Stimulated activated CD8-positive, alpha-beta memory T cell treated with anti-CD3 and anti-CD28 coated beads, Interleukin-4, amount 100 ng/mL, for 48 hours (primary cell): ENCODE measurements around the gene MTERF1.
"Not testable (repeated sequence)": the region's sequence is repeated elsewhere in the genome, so short reads cannot be mapped to it uniquely, and the experiment has no call there.

ENCODE experiments used
- DNase-seq: peaks from one replicate; pipeline ENCODE4 v3.0.0-alpha.2; 2020

The MTERF1 gene

GRCh38 chr7:91883676-91884362, 3.3 kb upstream of the MTERF1 start:
- DNase-seq = no peak

- DNase-seq = no peak
Measured at GRCh38 chr7:91880016-91880412, 488 bp downstream of the MTERF1 start.

- DNase-seq = no peak
Measured at GRCh38 chr7:91876391-91877133, 3.9 kb downstream of the MTERF1 start.

DNA sequence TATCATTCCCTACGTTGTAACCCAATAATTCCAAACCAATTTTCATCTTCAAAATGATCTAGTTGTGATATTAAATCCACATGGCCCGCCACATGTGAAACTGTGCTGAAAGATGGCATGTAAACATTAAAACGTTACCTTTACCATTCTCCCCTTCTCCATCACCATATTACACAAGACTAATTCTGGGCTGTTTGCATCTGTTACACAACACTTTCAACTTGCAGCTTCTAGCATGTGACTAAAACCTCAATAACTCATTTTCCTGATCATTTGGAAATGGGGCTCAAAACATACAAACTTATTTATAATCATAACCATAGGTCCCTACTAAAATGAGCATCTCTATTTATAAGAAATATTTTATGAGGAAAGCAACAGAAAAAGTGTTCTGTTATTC, 4.7 kb downstream of the MTERF1 start:
- DNase-seq = no peak

- no peak for DNase-seq
Measured at GRCh38 chr7:91872928-91873327, 7.6 kb downstream of the MTERF1 start.

DNA sequence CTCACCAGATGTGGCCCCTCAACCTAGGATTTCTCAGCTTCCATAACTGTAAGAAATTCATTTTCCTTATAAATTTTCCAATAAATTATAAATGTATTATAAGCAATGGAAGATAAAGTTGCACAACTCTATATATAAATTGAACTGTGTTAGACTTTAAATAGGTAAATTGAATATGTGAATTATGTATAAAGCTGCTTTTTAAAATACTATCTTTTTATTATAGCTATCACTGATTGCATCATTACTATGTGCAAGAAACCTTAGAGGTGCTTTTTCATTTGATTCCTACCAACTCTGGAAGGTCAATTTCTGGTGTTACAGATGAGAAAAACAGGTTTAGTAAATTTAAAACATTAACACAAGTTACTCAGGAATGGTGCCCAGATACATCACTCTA, 8.4 kb downstream of the MTERF1 start:
- no peak for DNase-seq

DNA sequence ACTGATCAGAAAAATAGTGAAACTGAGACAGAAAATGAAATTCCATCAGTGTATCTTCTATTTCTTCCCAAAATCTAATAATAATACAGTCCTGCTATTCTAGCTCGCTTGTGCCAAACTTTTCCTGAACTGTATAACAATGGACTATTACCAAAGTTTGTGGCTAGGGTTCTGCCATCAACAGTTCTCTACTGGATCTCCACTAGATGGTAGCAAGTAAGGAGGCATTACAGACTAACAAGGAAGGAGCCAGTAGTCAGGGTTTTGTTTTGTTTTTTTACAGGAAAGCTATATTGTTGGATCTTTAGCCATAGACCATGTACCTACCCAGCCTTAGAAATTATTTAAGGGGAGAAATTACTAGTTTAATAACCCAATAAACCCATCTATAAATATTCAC, 10.8 kb downstream of the MTERF1 start:
- DNase-seq = no peak

- DNase-seq = no peak
Measured at GRCh38 chr7:91866599-91867148, 13.8 kb downstream of the MTERF1 start.

DNA sequence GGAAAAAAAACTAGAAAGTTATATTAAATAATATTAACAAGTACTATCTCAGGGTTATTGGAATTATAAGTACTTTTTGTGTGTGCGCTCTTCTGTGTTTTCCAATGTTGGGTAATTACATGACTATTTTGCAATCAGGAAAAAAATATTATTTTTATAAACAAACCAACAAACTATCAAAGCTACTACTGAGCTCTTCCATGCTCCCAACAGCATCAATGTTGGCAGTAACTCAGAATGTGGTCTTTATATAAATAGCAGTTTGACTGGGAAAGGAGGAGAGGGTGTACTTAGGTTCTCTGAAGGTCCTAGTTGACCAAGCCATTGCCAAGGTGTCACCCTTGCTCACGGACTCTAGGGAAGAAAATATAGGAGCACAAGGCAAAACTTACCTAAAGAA, 15.0 kb downstream of the MTERF1 start:
- DNase-seq = no peak

- DNase-seq = not testable (repeated sequence)
Measured at GRCh38 chr7:91864604-91865003, 15.9 kb downstream of the MTERF1 start.

DNA sequence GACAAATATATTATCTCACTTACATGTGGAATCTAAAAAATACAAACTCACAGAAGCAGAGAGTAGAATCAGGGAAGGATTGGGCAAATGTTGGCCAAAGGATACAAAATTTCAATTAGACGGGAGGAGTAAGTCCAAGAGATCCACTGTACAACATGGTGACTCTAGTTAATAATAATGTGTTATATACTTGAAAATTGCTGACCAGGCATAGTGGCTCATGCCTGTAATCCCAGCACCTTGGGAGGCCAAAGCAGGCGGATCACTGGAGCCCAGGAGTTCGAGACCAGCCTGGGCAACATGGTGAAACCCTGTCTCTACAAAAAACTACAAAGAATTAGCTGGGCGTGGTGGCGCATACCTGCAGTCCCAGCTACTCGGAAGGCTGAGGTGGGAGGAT, 16.4 kb downstream of the MTERF1 start:
- DNase-seq = no peak

- no peak for DNase-seq
Measured at GRCh38 chr7:91852263-91852741, 28.2 kb downstream of the MTERF1 start.

DNA sequence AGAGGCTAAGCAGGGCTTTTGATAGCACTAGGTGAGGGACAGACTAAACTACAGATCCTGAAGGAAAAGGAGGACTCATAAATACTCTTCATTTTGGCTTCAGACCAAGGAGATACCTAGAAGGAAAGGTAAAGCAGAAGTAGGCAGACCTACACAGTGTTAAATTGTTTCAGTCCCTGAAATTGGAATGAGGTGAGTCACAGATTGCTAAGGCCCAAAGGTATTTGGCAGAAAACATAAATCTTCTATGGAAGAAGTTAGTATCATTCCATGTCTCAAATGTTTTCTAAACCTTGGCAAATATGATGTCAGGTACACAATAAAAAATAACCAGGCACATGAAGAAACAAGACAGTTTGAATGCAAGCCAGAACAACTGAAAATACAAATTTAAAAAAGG, 30.0 kb downstream of the MTERF1 start:
- DNase-seq = no peak

GRCh38 chr7:91847876-91848588, 32.5 kb downstream of the MTERF1 start:
- DNase-seq = no peak

GRCh38 chr7:91847231-91847630, 33.3 kb downstream of the MTERF1 start:
- DNase-seq = no peak

- no peak for DNase-seq
Measured at GRCh38 chr7:91846436-91846835, 34.1 kb downstream of the MTERF1 start.

GRCh38 chr7:91843831-91844230, 36.7 kb downstream of the MTERF1 start:
- DNase-seq = no peak

DNA sequence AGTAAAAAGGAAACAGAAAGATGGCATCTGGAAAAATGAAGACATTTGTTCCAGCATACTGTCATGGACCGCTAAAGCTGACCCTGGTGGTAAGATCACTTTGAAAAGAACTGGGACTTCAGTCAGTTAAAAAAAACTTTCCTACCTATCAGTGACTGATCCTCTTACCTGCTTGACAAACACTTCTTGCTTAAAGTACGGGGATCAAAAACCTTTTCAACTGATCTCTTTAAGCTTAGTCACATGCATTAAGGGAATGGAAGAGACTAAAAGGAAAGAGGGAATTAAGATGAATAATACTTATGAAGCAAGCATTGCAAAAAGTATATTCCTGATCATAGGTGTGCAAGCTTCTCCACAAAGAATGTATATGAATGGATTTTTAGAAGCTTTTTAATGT, 42.1 kb downstream of the MTERF1 start:
- DNase-seq = no peak

DNA sequence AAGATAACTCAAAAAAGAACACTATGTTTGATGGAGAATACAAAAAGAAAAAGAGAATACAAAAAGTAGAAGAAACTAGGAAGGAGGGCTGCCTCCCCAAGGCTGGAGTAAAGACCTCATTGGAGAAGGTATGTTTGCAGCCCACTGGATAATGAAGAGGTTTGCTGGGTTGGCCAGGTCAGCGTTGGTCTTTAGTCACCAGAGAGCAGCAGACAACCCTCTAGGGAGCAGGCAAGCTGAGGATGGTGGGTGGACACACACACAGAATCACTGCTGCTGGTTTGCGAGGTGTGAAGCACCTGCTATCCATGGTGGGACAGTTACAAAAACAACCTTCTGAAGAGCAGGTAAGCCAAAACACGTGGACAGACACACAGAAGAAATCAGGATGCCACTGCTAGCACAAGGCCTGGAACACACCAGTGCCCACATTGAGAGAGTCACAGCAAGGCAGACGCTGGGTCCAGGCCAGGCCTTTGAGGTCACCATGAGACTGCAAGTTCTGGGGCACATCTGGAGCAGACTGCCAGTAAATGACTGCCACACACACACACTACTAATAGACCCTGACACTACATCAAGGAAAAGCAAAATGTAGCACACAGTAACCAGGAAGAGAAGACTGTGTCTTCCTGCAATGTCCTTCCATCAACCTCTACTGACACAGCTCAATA, 43.0 kb downstream of the MTERF1 start:
- DNase-seq = no peak

GRCh38 chr7:91835826-91836368, 44.6 kb downstream of the MTERF1 start:
- DNase-seq = no peak

DNA sequence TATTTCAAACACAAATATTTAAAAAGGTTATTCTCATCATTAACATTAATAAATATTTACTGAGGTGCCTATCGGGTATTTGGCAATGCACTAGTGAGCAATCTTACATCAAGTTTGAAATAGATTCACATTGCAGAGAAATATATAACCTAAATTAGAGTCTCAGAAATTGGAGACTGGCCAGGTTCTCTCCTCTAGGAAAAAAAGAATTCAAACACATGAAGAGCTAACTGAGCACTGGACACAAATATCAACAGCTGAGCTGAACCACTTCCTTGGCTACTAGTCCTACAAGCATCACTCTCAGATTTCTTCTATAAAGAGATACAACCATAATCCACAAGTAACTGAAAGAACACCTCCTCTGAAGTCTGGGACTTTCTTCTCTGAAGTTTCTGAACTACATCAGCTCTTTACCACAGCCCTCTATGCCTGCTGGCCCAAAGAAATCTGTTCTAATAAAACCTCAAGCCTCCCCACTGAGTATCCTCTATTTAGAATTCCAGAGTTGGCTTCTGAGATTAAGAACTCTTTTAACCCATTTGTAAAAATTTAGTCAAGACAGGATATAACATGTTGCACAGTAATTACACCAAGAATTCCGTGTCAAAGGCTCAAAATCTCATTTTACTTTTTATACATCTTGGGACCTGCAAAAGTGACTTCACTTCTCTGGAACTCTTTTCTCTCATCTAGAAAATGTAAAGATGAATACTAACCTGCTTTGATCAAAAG, 45.2 kb downstream of the MTERF1 start:
- no peak for DNase-seq

DNA sequence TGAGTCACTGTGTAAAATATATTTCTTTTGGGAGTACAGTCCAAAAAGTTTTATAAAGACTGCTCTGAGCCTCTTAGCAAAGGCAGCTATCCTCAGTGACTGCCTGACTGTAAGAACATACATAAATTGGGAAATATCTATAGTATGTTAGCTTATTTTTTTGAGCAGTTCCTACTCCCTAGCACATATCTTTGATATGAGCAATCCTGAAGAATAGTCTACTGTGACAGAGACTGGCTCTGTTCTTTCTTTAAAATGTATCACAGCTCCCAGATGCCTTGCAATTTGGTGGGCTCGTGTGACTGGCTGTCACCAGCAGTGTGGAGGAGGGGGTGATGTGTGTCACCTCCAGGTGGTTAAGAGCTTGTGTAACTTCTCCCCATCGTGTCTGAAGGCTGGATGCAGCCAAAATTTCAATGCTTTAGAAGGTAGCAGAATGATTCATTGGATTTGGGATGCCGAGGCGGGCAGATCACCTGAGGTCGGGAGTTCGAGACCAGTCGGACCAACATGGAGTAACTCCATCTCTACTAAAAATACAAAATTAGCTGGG, 47.9 kb downstream of the MTERF1 start:
- DNase-seq = no peak
